NK-92 treated with Interleukin-12 subunit alpha and Interleukin-12 subunit beta, amount 100 ng/mL, for 24 hours (cell line): ENCODE data around the gene DOCK3.
"Not testable (repeated sequence)": the region's sequence is repeated elsewhere in the genome, so short reads cannot be mapped to it uniquely, and the experiment has no call there.

Experiments used
- DNase-seq: peaks from one replicate; lab custom pipeline; 2025; lab: John Stamatoyannopoulos, UW

Gene DOCK3

GRCh38 chr3:50687127-50687751 lies 12.5 kb downstream of the DOCK3 start:
- no peak for DNase-seq

- no peak for DNase-seq
These were observed 13.2 kb downstream of the DOCK3 start for GRCh38 chr3:50687916-50688315.

GRCh38 chr3:50688602-50689001 lies 13.9 kb downstream of the DOCK3 start:
- DNase-seq: not testable (repeated sequence)

GRCh38 chr3:50689558-50689957 lies 14.8 kb downstream of the DOCK3 start:
- DNase-seq: no peak

DNA sequence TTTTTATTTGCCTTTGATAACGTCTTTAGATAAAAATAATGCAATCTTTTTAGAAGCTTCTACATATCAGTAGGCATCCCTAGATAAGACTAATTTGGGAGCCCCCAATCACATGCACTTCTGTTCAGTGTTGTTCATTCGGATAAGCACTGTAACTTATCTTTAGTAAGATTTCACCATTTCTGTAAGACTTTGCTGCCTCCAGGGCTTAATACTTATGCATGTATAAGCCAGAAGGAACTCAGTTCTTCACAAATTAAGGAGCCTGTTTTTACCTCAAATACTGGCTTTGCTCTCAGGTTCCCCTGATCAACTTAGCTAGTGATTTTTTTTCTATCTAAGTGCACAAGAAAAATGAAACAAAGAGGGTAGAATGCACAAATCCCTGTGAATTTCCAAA lies 20.3 kb downstream of the DOCK3 start:
- no peak for DNase-seq

DNA sequence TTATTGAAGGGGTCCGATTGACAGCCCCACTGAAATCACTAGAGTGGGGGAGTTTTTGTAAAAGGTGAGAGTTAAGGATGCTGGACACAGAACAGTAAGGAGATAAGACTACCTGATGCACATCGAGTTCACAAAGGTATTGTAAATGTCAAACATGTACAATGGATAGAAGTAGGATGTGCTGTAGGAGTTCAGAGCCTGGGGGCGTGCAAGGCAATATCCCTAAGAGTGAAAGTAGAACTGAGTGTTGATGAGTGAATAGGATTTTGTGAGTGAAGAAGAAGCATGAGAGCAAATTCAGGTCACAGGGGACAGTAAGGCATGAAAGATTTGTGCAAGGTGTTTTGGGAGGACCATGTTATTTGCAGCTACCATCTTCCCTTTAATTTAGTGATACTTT lies 21.5 kb downstream of the DOCK3 start:
- no peak for DNase-seq

GRCh38 chr3:50698269-50698668 lies 23.5 kb downstream of the DOCK3 start:
- DNase-seq: no peak

- DNase-seq: no peak
These were observed 33.9 kb downstream of the DOCK3 start for GRCh38 chr3:50708620-50709019.

DNA sequence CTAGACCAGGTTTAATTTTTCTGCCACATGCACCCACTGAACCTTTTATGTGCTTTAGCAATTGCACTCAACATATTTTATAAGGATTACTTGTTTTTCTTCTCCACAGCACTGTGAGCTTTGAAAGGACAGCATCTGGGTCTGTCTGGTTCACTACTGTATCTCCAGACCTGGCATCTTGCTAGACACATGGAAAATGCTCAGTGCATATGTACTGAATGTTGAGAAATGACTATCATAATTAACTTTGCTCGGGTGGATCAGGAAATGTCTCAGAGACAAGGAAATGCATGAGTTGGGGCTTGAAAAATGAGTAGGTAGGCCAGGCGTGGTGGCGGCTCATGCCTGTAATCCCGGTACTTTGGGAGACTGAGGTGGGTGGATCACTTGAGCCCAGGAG lies 40.2 kb downstream of the DOCK3 start:
- DNase-seq: no peak

DNA sequence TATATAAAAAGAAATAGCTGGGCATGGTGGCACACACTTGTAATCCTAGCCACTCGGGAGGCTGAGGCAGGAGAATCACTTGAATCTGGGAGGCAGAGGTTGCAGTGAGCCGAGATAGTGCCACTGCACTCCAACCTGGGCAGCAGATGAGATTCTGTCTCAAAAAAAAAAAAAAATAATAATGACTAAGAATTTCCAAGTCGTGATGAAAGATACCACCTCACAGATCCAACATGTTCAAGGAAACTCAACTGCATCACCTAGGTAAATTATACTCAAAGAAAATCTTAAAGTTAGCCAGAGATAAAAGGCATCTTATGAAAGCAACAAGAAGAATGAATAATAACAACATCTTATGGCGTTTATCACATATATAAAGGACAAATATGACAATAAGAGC lies 50.1 kb downstream of the DOCK3 start:
- no peak for DNase-seq

GRCh38 chr3:50734985-50735384 lies 60.3 kb downstream of the DOCK3 start:
- DNase-seq: no peak

DNA sequence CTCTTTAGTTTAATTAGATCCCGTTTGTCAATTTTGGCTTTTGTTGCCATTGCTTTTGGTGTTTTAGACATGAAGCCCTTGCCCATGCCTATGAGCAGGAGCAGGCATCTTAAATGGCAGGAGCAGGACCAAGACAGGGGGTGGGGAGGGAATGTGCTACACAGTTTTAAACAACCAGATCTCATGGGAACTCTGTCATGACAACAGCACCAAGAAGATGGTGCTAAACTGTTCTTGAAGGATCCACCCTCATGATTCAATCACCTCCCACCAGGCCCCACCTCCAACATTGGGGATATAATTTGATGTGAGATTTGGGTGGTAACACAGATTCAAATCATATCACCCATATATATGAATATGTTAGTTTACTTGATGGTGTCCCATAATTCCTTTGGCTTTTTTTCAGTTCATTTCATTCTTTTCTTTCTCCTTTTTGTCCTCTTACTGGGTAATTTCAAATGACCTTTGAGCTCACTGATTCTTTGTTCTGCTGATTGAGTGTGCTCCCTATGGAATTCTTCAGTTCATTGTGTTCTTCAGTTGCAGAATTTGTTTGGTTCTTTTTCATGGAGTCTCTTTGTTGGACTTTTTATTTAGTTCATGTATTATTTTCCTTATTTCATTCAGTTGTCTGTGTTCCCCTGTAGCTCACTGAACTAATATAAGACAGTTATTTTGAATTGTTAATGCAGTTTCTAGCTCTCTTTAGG lies 62.6 kb downstream of the DOCK3 start:
- no peak for DNase-seq

DNA sequence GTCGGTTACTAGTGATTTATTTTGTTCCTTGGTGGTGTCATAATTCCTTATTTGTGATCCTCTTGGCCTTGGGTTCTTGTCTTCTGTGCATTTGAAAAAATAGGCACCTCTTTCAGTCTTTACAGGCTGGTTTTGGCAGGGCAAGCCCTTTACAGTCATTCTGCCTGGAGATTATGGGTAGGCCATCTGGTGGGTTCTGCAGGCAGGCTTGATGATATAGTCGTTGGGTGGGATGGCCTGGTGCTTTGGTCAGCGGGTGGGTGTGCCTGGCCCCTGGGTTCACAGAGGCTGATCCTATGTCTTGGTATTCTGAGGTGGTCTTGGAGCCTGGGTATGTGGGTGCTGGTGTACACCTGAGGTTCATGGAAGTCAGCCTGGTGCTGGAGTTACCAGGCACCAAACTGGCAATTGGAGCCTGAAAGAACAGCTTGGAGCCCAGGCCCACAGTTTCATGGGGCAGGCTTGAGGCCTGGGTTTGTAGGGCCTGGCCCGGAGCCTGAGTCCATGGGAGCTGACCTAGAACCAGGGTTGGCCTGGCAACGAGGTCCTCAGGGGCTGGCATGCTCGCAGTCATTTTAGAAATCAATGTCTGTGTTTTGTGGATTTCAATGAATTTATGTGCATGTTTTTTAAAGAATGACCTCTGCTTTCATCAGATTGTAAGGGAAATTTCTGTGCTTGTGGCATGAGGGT lies 63.3 kb downstream of the DOCK3 start:
- DNase-seq: no peak

- DNase-seq: no peak
These were observed 68.9 kb downstream of the DOCK3 start for GRCh38 chr3:50743643-50744042.

- no peak for DNase-seq
These were observed 75.1 kb downstream of the DOCK3 start for GRCh38 chr3:50749822-50750221.

DNA sequence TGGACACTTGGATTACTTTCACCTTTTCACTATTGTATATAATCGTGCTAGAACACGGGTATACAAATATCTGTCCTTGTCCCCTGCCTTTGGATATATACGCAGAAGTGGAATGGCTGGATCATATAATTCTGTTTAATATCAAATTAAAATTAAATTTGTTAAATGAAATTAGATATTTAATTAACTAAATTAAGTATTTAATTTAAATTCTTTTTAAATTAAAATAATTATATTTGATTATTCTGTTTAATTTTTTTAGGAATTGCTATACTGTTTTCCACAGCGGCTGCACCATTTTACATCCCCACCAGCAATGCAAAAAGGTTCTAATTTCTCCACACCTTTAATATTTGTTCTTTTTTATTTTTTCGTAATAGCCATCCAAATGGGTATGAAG lies 84.3 kb downstream of the DOCK3 start:
- DNase-seq: no peak

DNA sequence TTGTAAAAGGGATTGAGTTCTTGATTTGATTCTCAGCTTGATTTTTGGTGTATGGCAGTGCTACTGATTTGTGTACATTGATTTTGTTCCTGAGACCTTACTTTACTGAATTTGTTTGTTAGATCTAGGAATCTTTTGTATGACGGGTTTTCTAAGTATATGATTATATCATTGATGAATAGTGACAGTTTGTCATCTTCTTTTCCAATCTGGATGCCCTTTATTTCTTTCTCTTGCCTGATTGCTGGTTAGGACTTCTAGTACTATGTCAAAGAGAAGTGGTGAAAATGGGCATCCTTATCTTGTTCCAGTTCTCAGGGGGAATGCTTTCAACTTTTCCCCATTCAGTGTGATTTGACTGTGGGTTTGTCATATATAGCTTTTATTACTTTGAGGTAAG lies 103.0 kb downstream of the DOCK3 start:
- DNase-seq: no peak

DNA sequence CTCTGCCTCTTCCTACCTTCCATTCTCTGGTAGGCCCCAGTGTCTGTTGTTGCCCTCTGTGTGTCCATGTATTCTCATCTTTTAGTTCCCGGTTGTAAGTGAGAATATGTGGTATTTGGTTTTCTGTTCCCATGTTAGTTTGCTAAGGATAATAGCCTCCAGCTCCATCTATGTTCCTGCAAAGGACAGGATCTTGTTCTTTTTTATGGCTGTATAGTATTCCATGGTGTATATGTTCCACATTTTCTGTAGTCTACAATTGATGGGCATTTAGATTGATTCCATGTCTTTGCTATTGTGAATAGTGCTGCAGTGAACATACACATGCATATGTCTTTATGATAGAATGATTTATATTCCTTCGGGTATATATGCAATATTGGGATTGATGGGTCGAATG lies 107.0 kb downstream of the DOCK3 start:
- not testable (repeated sequence) for DNase-seq

GRCh38 chr3:50786631-50787030 lies 111.9 kb downstream of the DOCK3 start:
- DNase-seq: no peak

DNA sequence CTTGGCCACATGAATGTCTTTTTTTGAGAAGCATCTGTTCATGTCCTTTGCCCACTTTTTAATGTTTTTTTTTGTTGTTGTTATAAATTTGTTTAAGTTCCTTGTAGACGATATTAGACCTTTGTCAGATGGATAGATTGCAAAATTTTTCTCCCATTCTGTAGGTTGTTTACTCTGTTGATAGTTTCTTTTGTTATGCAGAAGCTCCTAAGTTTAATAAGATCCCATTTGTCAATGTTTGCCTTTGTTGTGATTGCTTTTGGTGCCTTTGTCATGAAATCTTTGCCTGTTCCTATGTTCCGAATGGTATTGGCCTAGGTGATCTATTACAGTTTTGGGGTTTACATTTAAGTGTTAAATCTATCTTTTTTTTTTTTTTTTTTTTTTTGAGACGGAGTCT lies 116.2 kb downstream of the DOCK3 start:
- not testable (repeated sequence) for DNase-seq

- DNase-seq: no peak
These were observed 117.8 kb downstream of the DOCK3 start for GRCh38 chr3:50792568-50792967.

DNA sequence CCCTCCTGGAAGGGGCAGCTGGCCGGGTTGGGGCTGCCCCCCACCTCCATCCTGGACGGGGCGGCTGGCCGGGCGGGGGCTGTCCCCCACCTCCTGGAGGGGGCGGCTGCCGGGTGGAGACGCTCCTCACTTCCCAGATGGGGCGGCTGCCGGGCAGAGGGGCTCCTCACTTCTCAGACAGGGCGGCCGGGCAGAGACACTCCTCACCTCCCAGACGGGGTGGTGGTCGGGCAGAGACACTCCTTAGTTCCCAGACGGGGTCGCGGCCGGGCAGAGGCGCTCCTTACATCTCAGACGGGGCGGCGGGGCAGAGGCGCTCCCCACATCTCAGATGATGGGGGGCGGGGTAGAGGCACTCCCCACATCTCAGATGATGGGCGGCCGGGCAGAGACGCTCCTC lies 129.1 kb downstream of the DOCK3 start:
- not testable (repeated sequence) for DNase-seq

- DNase-seq: not testable (repeated sequence)
These were observed 129.6 kb downstream of the DOCK3 start for GRCh38 chr3:50804376-50804775.
